H1 (cell line): Measurements from ENCODE around the gene C2orf80. TPM values are rescaled to one million over a fixed set of nuclear protein-coding genes. Genes with fewer than 3 reads are reported as not detected.

ENCODE experiments used
- CBX5 ChIP-seq: fragments of 300-800, 300-1000 bp; sonication (generic); IDR thresholded peaks from 2 replicates; pipeline ENCODE4 v1.7.1; 2016; ENCODE audit warnings: antibody characterized with exemption, low read length, low read depth
- CTBP2 ChIP-seq: IDR thresholded peaks from 2 replicates; pipeline ENCODE4 v1.7.0; 2011; ENCODE audit warnings: borderline replicate concordance, mild to moderate bottlenecking, moderate library complexity, mixed read lengths, low read length; ENCODE audit not compliant: insufficient read depth, insufficient read length
- MAFK ChIP-seq: IDR thresholded peaks from 2 replicates; pipeline ENCODE4 v1.6.1; 2012; ENCODE audit warnings: low read depth, mild to moderate bottlenecking, improper control_type of control experiment, low read length
- PHF8 ChIP-seq: fragments of 200-600 bp; sonication (generic); conservative IDR thresholded peaks from 2 replicates; pipeline ENCODE4 v1.7.1; 2012; ENCODE audit warnings: low read depth, mild to moderate bottlenecking, inconsistent platforms, low read length, moderate library complexity
- RNF2 ChIP-seq: fragments of 200-900, 300-1000 bp; sonication (generic); IDR thresholded peaks from 2 replicates; pipeline ENCODE4 v1.7.1; 2016; ENCODE audit warnings: borderline replicate concordance, low read depth, mild to moderate bottlenecking, antibody characterized with exemption, low read length; ENCODE audit not compliant: poor library complexity, severe bottlenecking; ENCODE audit errors: missing control alignments
- polyA plus RNA-seq, 7 experiments: library from polyadenylated mRNA; depleted of rRNA in 3 of 7; stranded (reverse) in 5 of 7; unstranded in 2 of 7; fragments of >200 nt in 5 of 7; fragments of 200-250 nt in 2 of 7; gene quantifications; 1 replicate in 5 of 7; 2 replicates in 1 of 7; 4 replicates in 1 of 7; pipeline versions ENCODE4 v1.2.1 to v1.2.3, GENCODE V29; 2011 to 2013; ENCODE audit warnings: missing spikeins in 2 of 7, mixed read lengths in 2 of 7
- total RNA-seq: library from RNA; stranded (reverse); fragmentation: NEBNext Ultra II Directional; extraction: Animal tissue kit (Norgen Biotek cat#: 25700); gene quantifications from 2 replicates; pipeline ENCODE4 v1.2.1, GENCODE V29; 2021
- TF ChIP-seq, protein P1 (sequence below): fragments of 300-600 bp; sonication (generic); IDR thresholded peaks from 2 replicates; pipeline ENCODE4 v1.7.1; 2012; ENCODE audit warnings: low read length, moderate library complexity, mild to moderate bottlenecking, inconsistent platforms; ENCODE audit not compliant: insufficient replicate concordance
- TF ChIP-seq, protein P2 (sequence below), 3 experiments: IDR thresholded peaks; 1 replicate in 2 of 3; 2 replicates in 1 of 3; pipeline versions ENCODE4 v1.5.1 to v1.6.1; 2011; ENCODE audit warnings: low read length in 3 of 3, mild to moderate bottlenecking in 3 of 3, inconsistent platforms in 2 of 3, low read depth in 1 of 3, moderate library complexity in 1 of 3; ENCODE audit not compliant: insufficient read depth in 1 of 3; ENCODE audit errors: control extremely low read depth in 1 of 3

The C2orf80 gene
- total and polyA plus RNA-seq, 2 of the 8 experiments (the other 6 are each of a cell fraction or from before 2014, with no cell fraction given): 0.97 to 1.1 TPM

DNA sequence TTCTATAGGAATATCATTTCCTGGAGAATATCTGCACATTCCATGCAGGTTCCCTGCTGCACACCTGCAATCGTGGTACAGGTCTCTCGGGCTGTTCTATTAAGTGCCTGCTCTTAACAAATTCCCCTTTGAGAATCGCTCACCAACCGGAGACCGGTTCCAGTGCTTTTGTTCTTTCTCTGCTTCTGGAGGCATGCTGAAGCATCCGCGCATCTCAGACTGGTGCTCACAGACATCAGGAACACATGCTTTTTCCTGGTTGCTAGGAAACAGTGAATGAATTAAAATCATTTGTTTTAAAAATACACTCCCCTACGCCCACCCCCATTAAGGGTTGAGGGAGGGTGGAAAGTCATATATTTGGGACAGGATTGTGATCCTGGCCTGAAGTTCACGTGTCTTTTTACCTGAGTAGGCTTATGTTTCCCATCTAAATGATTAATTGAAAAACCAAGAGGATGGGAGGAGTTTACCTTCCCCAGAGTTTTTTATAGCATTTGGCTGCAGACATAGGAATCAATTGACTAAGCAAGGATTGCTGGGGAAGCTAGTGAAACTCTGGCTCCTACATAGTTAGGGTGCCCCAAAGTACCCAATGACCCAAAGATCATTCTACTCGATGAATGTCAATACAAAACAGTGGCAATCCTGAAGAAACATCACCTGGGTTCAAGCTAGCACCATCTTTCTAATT is at the start of gene C2orf80 (continued):
- TF ChIP-seq, protein P1, sequence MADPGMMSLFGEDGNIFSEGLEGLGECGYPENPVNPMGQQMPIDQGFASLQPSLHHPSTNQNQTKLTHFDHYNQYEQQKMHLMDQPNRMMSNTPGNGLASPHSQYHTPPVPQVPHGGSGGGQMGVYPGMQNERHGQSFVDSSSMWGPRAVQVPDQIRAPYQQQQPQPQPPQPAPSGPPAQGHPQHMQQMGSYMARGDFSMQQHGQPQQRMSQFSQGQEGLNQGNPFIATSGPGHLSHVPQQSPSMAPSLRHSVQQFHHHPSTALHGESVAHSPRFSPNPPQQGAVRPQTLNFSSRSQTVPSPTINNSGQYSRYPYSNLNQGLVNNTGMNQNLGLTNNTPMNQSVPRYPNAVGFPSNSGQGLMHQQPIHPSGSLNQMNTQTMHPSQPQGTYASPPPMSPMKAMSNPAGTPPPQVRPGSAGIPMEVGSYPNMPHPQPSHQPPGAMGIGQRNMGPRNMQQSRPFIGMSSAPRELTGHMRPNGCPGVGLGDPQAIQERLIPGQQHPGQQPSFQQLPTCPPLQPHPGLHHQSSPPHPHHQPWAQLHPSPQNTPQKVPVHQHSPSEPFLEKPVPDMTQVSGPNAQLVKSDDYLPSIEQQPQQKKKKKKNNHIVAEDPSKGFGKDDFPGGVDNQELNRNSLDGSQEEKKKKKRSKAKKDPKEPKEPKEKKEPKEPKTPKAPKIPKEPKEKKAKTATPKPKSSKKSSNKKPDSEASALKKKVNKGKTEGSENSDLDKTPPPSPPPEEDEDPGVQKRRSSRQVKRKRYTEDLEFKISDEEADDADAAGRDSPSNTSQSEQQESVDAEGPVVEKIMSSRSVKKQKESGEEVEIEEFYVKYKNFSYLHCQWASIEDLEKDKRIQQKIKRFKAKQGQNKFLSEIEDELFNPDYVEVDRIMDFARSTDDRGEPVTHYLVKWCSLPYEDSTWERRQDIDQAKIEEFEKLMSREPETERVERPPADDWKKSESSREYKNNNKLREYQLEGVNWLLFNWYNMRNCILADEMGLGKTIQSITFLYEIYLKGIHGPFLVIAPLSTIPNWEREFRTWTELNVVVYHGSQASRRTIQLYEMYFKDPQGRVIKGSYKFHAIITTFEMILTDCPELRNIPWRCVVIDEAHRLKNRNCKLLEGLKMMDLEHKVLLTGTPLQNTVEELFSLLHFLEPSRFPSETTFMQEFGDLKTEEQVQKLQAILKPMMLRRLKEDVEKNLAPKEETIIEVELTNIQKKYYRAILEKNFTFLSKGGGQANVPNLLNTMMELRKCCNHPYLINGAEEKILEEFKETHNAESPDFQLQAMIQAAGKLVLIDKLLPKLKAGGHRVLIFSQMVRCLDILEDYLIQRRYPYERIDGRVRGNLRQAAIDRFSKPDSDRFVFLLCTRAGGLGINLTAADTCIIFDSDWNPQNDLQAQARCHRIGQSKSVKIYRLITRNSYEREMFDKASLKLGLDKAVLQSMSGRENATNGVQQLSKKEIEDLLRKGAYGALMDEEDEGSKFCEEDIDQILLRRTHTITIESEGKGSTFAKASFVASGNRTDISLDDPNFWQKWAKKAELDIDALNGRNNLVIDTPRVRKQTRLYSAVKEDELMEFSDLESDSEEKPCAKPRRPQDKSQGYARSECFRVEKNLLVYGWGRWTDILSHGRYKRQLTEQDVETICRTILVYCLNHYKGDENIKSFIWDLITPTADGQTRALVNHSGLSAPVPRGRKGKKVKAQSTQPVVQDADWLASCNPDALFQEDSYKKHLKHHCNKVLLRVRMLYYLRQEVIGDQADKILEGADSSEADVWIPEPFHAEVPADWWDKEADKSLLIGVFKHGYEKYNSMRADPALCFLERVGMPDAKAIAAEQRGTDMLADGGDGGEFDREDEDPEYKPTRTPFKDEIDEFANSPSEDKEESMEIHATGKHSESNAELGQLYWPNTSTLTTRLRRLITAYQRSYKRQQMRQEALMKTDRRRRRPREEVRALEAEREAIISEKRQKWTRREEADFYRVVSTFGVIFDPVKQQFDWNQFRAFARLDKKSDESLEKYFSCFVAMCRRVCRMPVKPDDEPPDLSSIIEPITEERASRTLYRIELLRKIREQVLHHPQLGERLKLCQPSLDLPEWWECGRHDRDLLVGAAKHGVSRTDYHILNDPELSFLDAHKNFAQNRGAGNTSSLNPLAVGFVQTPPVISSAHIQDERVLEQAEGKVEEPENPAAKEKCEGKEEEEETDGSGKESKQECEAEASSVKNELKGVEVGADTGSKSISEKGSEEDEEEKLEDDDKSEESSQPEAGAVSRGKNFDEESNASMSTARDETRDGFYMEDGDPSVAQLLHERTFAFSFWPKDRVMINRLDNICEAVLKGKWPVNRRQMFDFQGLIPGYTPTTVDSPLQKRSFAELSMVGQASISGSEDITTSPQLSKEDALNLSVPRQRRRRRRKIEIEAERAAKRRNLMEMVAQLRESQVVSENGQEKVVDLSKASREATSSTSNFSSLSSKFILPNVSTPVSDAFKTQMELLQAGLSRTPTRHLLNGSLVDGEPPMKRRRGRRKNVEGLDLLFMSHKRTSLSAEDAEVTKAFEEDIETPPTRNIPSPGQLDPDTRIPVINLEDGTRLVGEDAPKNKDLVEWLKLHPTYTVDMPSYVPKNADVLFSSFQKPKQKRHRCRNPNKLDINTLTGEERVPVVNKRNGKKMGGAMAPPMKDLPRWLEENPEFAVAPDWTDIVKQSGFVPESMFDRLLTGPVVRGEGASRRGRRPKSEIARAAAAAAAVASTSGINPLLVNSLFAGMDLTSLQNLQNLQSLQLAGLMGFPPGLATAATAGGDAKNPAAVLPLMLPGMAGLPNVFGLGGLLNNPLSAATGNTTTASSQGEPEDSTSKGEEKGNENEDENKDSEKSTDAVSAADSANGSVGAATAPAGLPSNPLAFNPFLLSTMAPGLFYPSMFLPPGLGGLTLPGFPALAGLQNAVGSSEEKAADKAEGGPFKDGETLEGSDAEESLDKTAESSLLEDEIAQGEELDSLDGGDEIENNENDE: no peak
- TF ChIP-seq PHF8 (no peak), MAFK (no peak), CBX5 (no peak), RNF2 (no peak), CTBP2 (no peak)
- TF ChIP-seq, protein P2, sequence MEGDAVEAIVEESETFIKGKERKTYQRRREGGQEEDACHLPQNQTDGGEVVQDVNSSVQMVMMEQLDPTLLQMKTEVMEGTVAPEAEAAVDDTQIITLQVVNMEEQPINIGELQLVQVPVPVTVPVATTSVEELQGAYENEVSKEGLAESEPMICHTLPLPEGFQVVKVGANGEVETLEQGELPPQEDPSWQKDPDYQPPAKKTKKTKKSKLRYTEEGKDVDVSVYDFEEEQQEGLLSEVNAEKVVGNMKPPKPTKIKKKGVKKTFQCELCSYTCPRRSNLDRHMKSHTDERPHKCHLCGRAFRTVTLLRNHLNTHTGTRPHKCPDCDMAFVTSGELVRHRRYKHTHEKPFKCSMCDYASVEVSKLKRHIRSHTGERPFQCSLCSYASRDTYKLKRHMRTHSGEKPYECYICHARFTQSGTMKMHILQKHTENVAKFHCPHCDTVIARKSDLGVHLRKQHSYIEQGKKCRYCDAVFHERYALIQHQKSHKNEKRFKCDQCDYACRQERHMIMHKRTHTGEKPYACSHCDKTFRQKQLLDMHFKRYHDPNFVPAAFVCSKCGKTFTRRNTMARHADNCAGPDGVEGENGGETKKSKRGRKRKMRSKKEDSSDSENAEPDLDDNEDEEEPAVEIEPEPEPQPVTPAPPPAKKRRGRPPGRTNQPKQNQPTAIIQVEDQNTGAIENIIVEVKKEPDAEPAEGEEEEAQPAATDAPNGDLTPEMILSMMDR (IDR thresholded peaks at IDR 0.05; ENCODE audit: control extremely low read depth in 1 of 3, insufficient read depth in 1 of 3, low read depth in 1 of 3, low read length in 3 of 3): no peak
